ENCODE data around the gene FCHSD1. TPM values are rescaled to one million over a fixed set of nuclear protein-coding genes. Genes with fewer than 3 reads are reported as not detected.

FCHSD1 gene
- total and polyA plus RNA-seq, 10 of the 15 experiments (the other 5 are each of a cell fraction or from before 2014, with no cell fraction given): 0.97 to 22.8 (median 10.7) TPM

DNA sequence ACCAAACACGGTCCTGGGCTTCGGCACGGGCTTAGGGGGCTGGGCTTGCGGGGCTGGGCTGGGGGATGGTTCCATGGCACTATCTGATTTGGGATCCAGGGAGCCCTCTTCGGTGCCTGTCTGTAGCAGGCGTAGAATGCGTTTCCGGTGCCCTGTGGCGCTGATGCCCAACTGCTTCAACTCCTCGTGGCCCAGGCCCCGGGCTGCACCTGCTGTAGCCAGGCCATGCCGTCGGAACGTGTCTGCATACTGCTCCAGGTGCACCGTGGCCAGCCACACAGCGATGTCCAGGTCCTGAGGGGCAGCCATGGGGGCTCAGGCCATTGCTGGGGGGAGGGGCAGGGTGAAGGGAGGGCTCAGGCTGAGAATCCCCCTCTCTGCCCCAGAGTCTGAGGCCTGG, 29.0 kb upstream of the FCHSD1 start:
- H3K27me3 ChIP-seq (replicated peaks in 1 of 2; ENCODE audit: control insufficient read depth in 2 of 2, insufficient read depth in 2 of 2, low read length in 1 of 2): peaks cover 2 to 12% of the 10 kb centered on the region in 2 experiments
- RAD21 ChIA-PET (ENCODE audit: unreplicated experiment): no interaction called here
- H3K79me2 ChIP-seq (ENCODE audit: control insufficient read depth, insufficient read depth, low read length): no peaks in the 10 kb centered on the region
- no peak overlapping the region for H3K27ac ChIP-seq (ENCODE audit: control insufficient read depth, insufficient read depth)
- TF ChIP-seq, protein P1, sequence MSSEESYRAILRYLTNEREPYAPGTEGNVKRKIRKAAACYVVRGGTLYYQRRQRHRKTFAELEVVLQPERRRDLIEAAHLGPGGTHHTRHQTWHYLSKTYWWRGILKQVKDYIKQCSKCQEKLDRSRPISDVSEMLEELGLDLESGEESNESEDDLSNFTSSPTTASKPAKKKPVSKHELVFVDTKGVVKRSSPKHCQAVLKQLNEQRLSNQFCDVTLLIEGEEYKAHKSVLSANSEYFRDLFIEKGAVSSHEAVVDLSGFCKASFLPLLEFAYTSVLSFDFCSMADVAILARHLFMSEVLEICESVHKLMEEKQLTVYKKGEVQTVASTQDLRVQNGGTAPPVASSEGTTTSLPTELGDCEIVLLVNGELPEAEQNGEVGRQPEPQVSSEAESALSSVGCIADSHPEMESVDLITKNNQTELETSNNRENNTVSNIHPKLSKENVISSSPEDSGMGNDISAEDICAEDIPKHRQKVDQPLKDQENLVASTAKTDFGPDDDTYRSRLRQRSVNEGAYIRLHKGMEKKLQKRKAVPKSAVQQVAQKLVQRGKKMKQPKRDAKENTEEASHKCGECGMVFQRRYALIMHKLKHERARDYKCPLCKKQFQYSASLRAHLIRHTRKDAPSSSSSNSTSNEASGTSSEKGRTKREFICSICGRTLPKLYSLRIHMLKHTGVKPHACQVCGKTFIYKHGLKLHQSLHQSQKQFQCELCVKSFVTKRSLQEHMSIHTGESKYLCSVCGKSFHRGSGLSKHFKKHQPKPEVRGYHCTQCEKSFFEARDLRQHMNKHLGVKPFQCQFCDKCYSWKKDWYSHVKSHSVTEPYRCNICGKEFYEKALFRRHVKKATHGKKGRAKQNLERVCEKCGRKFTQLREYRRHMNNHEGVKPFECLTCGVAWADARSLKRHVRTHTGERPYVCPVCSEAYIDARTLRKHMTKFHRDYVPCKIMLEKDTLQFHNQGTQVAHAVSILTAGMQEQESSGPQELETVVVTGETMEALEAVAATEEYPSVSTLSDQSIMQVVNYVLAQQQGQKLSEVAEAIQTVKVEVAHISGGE (CRISPR knock-in tag; IDR thresholded peaks at IDR 0.05): no peak
- no peak for TF ChIP-seq TCF7 (IDR thresholded peaks at IDR 0.05; ENCODE audit: borderline replicate concordance)
- no peak for TF ChIP-seq BACH1 (IDR thresholded peaks at IDR 0.05; ENCODE audit: borderline replicate concordance)
- TF ChIP-seq, protein P2, sequence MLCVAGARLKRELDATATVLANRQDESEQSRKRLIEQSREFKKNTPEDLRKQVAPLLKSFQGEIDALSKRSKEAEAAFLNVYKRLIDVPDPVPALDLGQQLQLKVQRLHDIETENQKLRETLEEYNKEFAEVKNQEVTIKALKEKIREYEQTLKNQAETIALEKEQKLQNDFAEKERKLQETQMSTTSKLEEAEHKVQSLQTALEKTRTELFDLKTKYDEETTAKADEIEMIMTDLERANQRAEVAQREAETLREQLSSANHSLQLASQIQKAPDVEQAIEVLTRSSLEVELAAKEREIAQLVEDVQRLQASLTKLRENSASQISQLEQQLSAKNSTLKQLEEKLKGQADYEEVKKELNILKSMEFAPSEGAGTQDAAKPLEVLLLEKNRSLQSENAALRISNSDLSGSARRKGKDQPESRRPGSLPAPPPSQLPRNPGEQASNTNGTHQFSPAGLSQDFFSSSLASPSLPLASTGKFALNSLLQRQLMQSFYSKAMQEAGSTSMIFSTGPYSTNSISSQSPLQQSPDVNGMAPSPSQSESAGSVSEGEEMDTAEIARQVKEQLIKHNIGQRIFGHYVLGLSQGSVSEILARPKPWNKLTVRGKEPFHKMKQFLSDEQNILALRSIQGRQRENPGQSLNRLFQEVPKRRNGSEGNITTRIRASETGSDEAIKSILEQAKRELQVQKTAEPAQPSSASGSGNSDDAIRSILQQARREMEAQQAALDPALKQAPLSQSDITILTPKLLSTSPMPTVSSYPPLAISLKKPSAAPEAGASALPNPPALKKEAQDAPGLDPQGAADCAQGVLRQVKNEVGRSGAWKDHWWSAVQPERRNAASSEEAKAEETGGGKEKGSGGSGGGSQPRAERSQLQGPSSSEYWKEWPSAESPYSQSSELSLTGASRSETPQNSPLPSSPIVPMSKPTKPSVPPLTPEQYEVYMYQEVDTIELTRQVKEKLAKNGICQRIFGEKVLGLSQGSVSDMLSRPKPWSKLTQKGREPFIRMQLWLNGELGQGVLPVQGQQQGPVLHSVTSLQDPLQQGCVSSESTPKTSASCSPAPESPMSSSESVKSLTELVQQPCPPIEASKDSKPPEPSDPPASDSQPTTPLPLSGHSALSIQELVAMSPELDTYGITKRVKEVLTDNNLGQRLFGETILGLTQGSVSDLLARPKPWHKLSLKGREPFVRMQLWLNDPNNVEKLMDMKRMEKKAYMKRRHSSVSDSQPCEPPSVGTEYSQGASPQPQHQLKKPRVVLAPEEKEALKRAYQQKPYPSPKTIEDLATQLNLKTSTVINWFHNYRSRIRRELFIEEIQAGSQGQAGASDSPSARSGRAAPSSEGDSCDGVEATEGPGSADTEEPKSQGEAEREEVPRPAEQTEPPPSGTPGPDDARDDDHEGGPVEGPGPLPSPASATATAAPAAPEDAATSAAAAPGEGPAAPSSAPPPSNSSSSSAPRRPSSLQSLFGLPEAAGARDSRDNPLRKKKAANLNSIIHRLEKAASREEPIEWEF (IDR thresholded peaks at IDR 0.05; ENCODE audit: insufficient replicate concordance, low read depth, low read length): no peak
- no peak for TF ChIP-seq NBN (IDR thresholded peaks at IDR 0.05)
- H3K9ac ChIP-seq (ENCODE audit: control insufficient read depth, insufficient read depth, low read length): no peak overlapping the region
- no peaks in the 10 kb centered on the region for H3K36me3 ChIP-seq (ENCODE audit: control insufficient read depth in 2 of 2, insufficient read depth in 2 of 2, low read length in 1 of 2)
- no peak overlapping the region for H3K4me3 ChIP-seq
- POLR2A ChIA-PET: no interaction called here
- WGBS (ENCODE audit: insufficient coverage, insufficient replicate concordance, low lambda C conversion rate, missing lambda C conversion rate): 54% methylated on average over 15 of the region's 16 CpGs
- intact Hi-C loops (cut with micrococcal nuclease; ENCODE audit: unreplicated experiment): no loop called here
- H3K9me3 ChIP-seq (replicated peaks; ENCODE audit: control insufficient read depth, insufficient read depth, low read length): no peaks in the 10 kb centered on the region
- H2AFZ ChIP-seq (ENCODE audit: control insufficient read depth, low read depth, low read length): no peak overlapping the region
- CTCF ChIA-PET: no interaction called here
- FAIRE-seq (no peak), ATAC-seq (no peak), DNase-seq (ENCODE audit: low read depth, low spot score) (no peak)
- no peaks in the 10 kb centered on the region for H3K4me1 ChIP-seq (ENCODE audit: control insufficient read depth, insufficient read depth, low read length)
- H4K20me1 ChIP-seq (ENCODE audit: control insufficient read depth, insufficient read depth): no peaks in the 10 kb centered on the region
- H3K4me2 ChIP-seq (ENCODE audit: control insufficient read depth, insufficient read depth): no peak overlapping the region
- BruUV-seq (replicated peaks): no TSS peak
- SMC1A ChIA-PET (ENCODE audit: uncharacterized antibody, unreplicated experiment): interaction anchor here (0.6 kb wide), 1 partner anchor 157 kb away, joined by 3 read pairs; no protein-coding TSS in a partner anchor
- in situ Hi-C loops (cut with MboI): no loop called here
